Measurements from ENCODE around the gene IBSP.
A peak's percentile ranks its signal among the peaks of the same experiment; 100 is the strongest.

The IBSP gene

GRCh38 chr4:87835743-87836142, 36.4 kb downstream of the IBSP start:
- no peak for FAIRE-seq
- no peak for DNase-seq (ENCODE audit: insufficient read length, low spot score)

GRCh38 chr4:87838205-87838604, 38.9 kb downstream of the IBSP start:
- no peak for DNase-seq (ENCODE audit: insufficient read length, low spot score)
- FAIRE-seq = no peak

GRCh38 chr4:87838890-87839591, 39.7 kb downstream of the IBSP start:
- DNase-seq (ENCODE audit: insufficient read length, low spot score) (no peak), FAIRE-seq (peak; percentile 18)

- peak; percentile 72 for FAIRE-seq
- no peak for DNase-seq (ENCODE audit: insufficient read length, low spot score)
Measured at GRCh38 chr4:87839592-87839946, 40.2 kb downstream of the IBSP start.

- DNase-seq (ENCODE audit: insufficient read length, low spot score) (no peak), FAIRE-seq (no peak)
Measured at GRCh38 chr4:87840149-87840548, 40.8 kb downstream of the IBSP start.

GRCh38 chr4:87843936-87844335, 44.6 kb downstream of the IBSP start:
- DNase-seq (ENCODE audit: insufficient read length, low spot score) (no peak), FAIRE-seq (no peak)

- no peak for DNase-seq (ENCODE audit: insufficient read length, low spot score)
- no peak for FAIRE-seq
Measured at GRCh38 chr4:87844452-87844851, 45.1 kb downstream of the IBSP start.

GRCh38 chr4:87846226-87846625, 46.9 kb downstream of the IBSP start:
- DNase-seq (ENCODE audit: insufficient read length, low spot score) = no peak

GRCh38 chr4:87848622-87849351, 49.4 kb downstream of the IBSP start:
- peak; percentile 78 for FAIRE-seq
- DNase-seq (ENCODE audit: insufficient read length, low spot score) = peak; percentile 19

More at GRCh38 chr4:87846226-87846625, 46.9 kb downstream of the IBSP start:
- FAIRE-seq = no peak

GRCh38 chr4:87849612-87850011, 50.3 kb downstream of the IBSP start:
- DNase-seq (ENCODE audit: insufficient read length, low spot score) (no peak), FAIRE-seq (peak; percentile 14)

- DNase-seq (ENCODE audit: insufficient read length, low spot score) = no peak
- FAIRE-seq = no peak
Measured at GRCh38 chr4:87851332-87851731, 52.0 kb downstream of the IBSP start.

- FAIRE-seq = no peak
- no peak for DNase-seq (ENCODE audit: insufficient read length, low spot score)
Measured at GRCh38 chr4:87851953-87852352, 52.6 kb downstream of the IBSP start.

- DNase-seq (ENCODE audit: insufficient read length, low spot score) (no peak), FAIRE-seq (peak; percentile 52)
Measured at GRCh38 chr4:87853108-87853507, 53.8 kb downstream of the IBSP start.

GRCh38 chr4:87853891-87854290, 54.5 kb downstream of the IBSP start:
- FAIRE-seq (no peak), DNase-seq (ENCODE audit: insufficient read length, low spot score) (no peak)

GRCh38 chr4:87855559-87855958, 56.2 kb downstream of the IBSP start:
- FAIRE-seq (no peak), DNase-seq (ENCODE audit: insufficient read length, low spot score) (no peak)

- no peak for DNase-seq (ENCODE audit: insufficient read length, low spot score)
- no peak for FAIRE-seq
Measured at GRCh38 chr4:87856816-87857215, 57.5 kb downstream of the IBSP start.

GRCh38 chr4:87857789-87858188, 58.4 kb downstream of the IBSP start:
- no peak for FAIRE-seq
- no peak for DNase-seq (ENCODE audit: insufficient read length, low spot score)
